ENCODE data around the gene TEX38. TPM values are rescaled to one million over a fixed set of nuclear protein-coding genes. Genes with fewer than 3 reads are reported as not detected.

Gene TEX38
- total and polyA plus RNA-seq, 2 of the 13 experiments (the other 11 are each of a cell fraction or from before 2014, with no cell fraction given), result 0.18 TPM; not detected in 1

DNA sequence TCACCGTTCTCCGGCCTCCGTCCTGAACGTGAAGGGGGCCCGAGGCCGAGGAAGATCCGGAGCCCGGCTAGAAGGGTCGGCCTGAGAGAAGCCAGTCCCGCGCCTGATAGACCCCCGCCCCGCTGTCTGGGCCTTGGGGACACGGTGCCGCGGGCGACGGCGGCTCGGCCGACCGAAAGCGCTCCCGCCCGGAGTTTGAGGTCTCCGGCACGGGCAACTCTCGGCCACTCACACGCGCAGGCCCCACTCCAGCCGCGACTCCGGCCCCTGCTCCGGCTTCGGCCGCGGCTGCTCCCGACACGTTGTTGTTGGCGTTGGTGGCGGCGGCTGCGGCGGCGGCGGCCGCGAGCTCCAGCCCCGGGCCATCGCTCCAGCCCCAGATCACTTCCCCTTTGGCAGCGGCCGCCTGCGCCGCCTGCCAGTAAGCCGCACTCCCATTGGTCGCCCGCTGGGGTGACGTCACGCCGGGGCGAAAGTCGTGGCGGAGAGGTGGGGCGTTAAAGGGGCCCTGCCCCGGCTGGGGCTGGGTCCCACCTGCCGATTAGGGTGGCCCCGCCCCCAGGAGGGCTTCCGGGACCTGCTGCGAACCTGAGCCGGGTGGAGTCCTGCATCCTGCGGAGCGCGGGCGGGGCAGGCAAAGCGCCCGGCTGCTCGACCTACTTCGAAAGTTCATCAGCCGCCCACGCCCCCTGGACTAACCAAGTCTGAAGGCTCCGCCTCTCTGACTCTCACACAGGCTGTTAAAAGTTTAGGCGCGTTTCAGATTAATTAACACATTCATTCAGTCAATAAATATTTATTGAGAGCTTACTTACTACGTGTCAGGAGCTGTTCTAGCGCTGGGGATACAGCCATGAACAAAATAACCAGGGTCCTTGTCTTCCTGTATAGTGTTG is 47.3 kb downstream of the TEX38 start, which contains the start of gene EFCAB14 (continued):
- TF ChIP-seq, protein P1, sequence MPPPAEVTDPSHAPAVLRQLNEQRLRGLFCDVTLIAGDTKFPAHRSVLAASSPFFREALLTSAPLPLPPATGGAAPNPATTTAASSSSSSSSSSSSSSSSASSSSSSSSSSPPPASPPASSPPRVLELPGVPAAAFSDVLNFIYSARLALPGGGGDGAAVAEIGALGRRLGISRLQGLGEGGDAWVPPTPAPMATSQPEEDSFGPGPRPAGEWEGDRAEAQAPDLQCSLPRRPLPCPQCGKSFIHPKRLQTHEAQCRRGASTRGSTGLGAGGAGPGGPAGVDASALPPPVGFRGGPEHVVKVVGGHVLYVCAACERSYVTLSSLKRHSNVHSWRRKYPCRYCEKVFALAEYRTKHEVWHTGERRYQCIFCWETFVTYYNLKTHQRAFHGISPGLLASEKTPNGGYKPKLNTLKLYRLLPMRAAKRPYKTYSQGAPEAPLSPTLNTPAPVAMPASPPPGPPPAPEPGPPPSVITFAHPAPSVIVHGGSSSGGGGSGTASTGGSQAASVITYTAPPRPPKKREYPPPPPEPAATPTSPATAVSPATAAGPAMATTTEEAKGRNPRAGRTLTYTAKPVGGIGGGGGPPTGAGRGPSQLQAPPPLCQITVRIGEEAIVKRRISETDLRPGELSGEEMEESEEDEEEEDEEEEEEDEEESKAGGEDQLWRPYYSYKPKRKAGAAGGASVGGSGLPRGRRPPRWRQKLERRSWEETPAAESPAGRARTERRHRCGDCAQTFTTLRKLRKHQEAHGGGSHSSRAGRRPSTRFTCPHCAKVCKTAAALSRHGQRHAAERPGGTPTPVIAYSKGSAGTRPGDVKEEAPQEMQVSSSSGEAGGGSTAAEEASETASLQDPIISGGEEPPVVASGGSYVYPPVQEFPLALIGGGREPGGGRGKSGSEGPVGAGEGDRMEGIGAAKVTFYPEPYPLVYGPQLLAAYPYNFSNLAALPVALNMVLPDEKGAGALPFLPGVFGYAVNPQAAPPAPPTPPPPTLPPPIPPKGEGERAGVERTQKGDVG (CRISPR knock-in tag; IDR thresholded peaks at IDR 0.05; ENCODE audit: borderline replicate concordance), result no peak
- no peak for TF ChIP-seq MAF1 (CRISPR knock-in tag; IDR thresholded peaks at IDR 0.05; ENCODE audit: borderline replicate concordance)
- peak; percentile 50 to 59; a peak in 2 of 4 replicates for TF ChIP-seq POLR2A (IDR thresholded peaks at IDR 0.05; ENCODE audit: insufficient read depth in 1 of 2, low read depth in 2 of 2, low read length in 2 of 2)
- TF ChIP-seq, protein P2, sequence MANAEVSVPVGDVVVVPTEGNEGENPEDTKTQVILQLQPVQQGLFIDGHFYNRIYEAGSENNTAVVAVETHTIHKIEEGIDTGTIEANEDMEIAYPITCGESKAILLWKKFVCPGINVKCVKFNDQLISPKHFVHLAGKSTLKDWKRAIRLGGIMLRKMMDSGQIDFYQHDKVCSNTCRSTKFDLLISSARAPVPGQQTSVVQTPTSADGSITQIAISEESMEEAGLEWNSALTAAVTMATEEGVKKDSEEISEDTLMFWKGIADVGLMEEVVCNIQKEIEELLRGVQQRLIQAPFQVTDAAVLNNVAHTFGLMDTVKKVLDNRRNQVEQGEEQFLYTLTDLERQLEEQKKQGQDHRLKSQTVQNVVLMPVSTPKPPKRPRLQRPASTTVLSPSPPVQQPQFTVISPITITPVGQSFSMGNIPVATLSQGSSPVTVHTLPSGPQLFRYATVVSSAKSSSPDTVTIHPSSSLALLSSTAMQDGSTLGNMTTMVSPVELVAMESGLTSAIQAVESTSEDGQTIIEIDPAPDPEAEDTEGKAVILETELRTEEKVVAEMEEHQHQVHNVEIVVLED (CRISPR knock-in tag; IDR thresholded peaks at IDR 0.05; ENCODE audit: borderline replicate concordance), result peak; percentile 86
- TF ChIP-seq RBAK (CRISPR knock-in tag; IDR thresholded peaks at IDR 0.05), result no peak
- TF ChIP-seq, protein P3, sequence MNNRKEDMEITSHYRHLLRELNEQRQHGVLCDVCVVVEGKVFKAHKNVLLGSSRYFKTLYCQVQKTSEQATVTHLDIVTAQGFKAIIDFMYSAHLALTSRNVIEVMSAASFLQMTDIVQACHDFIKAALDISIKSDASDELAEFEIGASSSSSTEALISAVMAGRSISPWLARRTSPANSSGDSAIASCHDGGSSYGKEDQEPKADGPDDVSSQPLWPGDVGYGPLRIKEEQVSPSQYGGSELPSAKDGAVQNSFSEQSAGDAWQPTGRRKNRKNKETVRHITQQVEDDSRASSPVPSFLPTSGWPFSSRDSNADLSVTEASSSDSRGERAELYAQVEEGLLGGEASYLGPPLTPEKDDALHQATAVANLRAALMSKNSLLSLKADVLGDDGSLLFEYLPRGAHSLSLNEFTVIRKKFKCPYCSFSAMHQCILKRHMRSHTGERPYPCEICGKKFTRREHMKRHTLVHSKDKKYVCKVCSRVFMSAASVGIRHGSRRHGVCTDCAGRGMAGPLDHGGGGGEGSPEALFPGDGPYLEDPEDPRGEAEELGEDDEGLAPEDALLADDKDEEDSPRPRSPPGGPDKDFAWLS (CRISPR knock-in tag; IDR thresholded peaks at IDR 0.05; ENCODE audit: borderline replicate concordance), result no peak
- peak; percentile 73 for TF ChIP-seq AGO2 (optimal IDR thresholded peaks at IDR 0.05; ENCODE audit: low read depth, low read length)
- TF ChIP-seq, protein P4, sequence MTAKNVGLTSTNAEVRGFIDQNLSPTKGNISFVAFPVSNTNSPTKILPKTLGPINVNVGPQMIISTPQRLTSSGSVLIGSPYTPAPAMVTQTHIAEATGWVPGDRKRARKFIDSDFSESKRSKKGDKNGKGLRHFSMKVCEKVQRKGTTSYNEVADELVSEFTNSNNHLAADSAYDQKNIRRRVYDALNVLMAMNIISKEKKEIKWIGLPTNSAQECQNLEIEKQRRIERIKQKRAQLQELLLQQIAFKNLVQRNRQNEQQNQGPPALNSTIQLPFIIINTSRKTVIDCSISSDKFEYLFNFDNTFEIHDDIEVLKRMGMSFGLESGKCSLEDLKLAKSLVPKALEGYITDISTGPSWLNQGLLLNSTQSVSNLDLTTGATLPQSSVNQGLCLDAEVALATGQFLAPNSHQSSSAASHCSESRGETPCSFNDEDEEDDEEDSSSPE (CRISPR knock-in tag; IDR thresholded peaks at IDR 0.05), result peak; percentile 46; the same call in 1 of the 2 replicates
- TF ChIP-seq REXO4 (CRISPR knock-in tag; IDR thresholded peaks at IDR 0.05; ENCODE audit: borderline replicate concordance), result no peak
- TF ChIP-seq CC2D1A (CRISPR knock-in tag; IDR thresholded peaks at IDR 0.05), result no peak
- TF ChIP-seq, protein P5, sequence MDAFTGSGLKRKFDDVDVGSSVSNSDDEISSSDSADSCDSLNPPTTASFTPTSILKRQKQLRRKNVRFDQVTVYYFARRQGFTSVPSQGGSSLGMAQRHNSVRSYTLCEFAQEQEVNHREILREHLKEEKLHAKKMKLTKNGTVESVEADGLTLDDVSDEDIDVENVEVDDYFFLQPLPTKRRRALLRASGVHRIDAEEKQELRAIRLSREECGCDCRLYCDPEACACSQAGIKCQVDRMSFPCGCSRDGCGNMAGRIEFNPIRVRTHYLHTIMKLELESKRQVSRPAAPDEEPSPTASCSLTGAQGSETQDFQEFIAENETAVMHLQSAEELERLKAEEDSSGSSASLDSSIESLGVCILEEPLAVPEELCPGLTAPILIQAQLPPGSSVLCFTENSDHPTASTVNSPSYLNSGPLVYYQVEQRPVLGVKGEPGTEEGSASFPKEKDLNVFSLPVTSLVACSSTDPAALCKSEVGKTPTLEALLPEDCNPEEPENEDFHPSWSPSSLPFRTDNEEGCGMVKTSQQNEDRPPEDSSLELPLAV (CRISPR knock-in tag; conservative IDR thresholded peaks at IDR 0.05; ENCODE audit: low read depth), result no peak
- TF ChIP-seq ZNF331 (CRISPR knock-in tag; IDR thresholded peaks at IDR 0.05), result peak; percentile 52; the same call in 1 of the 2 replicates
- TF ChIP-seq RBM39 (IDR thresholded peaks at IDR 0.05; ENCODE audit: low read depth, low read length, poor library complexity, severe bottlenecking), result no peak
- 0 out of 2 replicates have a peak, but pooled peaks have one; percentile 36 for TF ChIP-seq KDM3A (CRISPR knock-in tag; IDR thresholded peaks at IDR 0.05; ENCODE audit: low read depth)
- TF ChIP-seq NFYB (CRISPR knock-in tag; IDR thresholded peaks at IDR 0.05), result peak; percentile 94
- peak; percentile 92 for TF ChIP-seq ATF1 (CRISPR knock-in tag; IDR thresholded peaks at IDR 0.05)
- no peak for TF ChIP-seq ZNF24 (IDR thresholded peaks at IDR 0.05)
- TF ChIP-seq ZNF260 (CRISPR knock-in tag; IDR thresholded peaks at IDR 0.05; ENCODE audit: borderline replicate concordance, low read depth), result no peak
